ENCODE results near the gene DOCK6. TPM values are rescaled to one million over a fixed set of nuclear protein-coding genes. Genes with fewer than 3 reads are reported as not detected.

DOCK6 gene
- total RNA-seq, 2 donors from 2014 or later, result 77.1 to 89.2 TPM

- Histone ChIP-seq H3K4me3 (no peak overlapping the region), H3K4me1 (peaks cover 13% of the 10 kb centered on the region), H3K27ac (peak overlapping the region in 2 of 4 donors; percentile 36 to 37), H3K9me3 (no peaks in the 10 kb centered on the region), H3K27me3 (no peaks in the 10 kb centered on the region), H3K36me3 (replicated peaks in 1 of 2; ENCODE audit: insufficient read depth in 1 of 2, low read depth in 2 of 2) (no peaks in the 10 kb centered on the region)
- ATAC-seq, result peak; percentile 22
- TF ChIP-seq POLR2A (IDR thresholded peaks at IDR 0.05) (no peak), CTCF (IDR thresholded peaks at IDR 0.05) (no peak)
- DNase-seq, result peak in 3 of 4 donors; percentile 38 to 53 (median 41)
- WGBS, 2 donors, result 61 to 63% methylated on average over 10 of the region's 10 CpGs
- intact Hi-C loops (cut with DNase I), result no loop called here
Observed at GRCh38 chr19:11268783-11269267, 6.5 kb upstream of the DOCK6 start.

- DNase-seq, result no peak
- TF ChIP-seq POLR2A (IDR thresholded peaks at IDR 0.05) (no peak), CTCF (IDR thresholded peaks at IDR 0.05) (no peak)
- intact Hi-C loops (cut with DNase I), result no loop called here
- H3K4me3 ChIP-seq, result no peak overlapping the region
- H3K27ac ChIP-seq, result no peak overlapping the region
- no peaks in the 10 kb centered on the region for H3K27me3 ChIP-seq
- WGBS, 2 donors, result 89 to 94% methylated on average over 9 to 10 of the region's 10 CpGs
- ATAC-seq, result no peak
- H3K36me3 ChIP-seq (replicated peaks in 1 of 2; ENCODE audit: insufficient read depth in 1 of 2, low read depth in 2 of 2), result no peaks in the 10 kb centered on the region
- H3K4me1 ChIP-seq, result peaks cover 19% of the 10 kb centered on the region
- no peaks in the 10 kb centered on the region for H3K9me3 ChIP-seq
Observed at GRCh38 chr19:11267316-11268085, 5.2 kb upstream of the DOCK6 start.

GRCh38 chr19:11265785-11266236 lies 3.5 kb upstream of the DOCK6 start:
- no peak overlapping the region for H3K4me3 ChIP-seq
- H3K4me1 ChIP-seq, result peaks cover 27% of the 10 kb centered on the region
- H3K27me3 ChIP-seq, result no peaks in the 10 kb centered on the region
- intact Hi-C loops (cut with DNase I), result no loop called here
- ATAC-seq, result peak; percentile 79
- no peak for TF ChIP-seq CTCF (IDR thresholded peaks at IDR 0.05)
- peak in 2 of 3 donors; percentile 41 to 44 for TF ChIP-seq POLR2A (IDR thresholded peaks at IDR 0.05)
- H3K9me3 ChIP-seq, result no peaks in the 10 kb centered on the region
- H3K36me3 ChIP-seq (replicated peaks in 1 of 2; ENCODE audit: insufficient read depth in 1 of 2, low read depth in 2 of 2), result no peaks in the 10 kb centered on the region
- DNase-seq, result peak; percentile 76 to 93 (median 86)
- H3K27ac ChIP-seq, result peak overlapping the region; percentile 9 to 61 (median 30)
- WGBS, 2 donors, result 38 to 64% methylated on average over 6 to 11 of the region's 11 CpGs

- no peaks in the 10 kb centered on the region for H3K9me3 ChIP-seq
- no peaks in the 10 kb centered on the region for H3K27me3 ChIP-seq
- intact Hi-C loops (cut with DNase I), result no loop called here
- no peak overlapping the region for H3K4me3 ChIP-seq
- peaks cover 27% of the 10 kb centered on the region for H3K4me1 ChIP-seq
- WGBS, 2 donors, result 62 to 80% methylated on average over 3 to 6 of the region's 6 CpGs
- ATAC-seq (no peak), DNase-seq (no peak)
- no peak for TF ChIP-seq POLR2A (IDR thresholded peaks at IDR 0.05)
- no peak for TF ChIP-seq CTCF (IDR thresholded peaks at IDR 0.05)
- H3K36me3 ChIP-seq (replicated peaks in 1 of 2; ENCODE audit: insufficient read depth in 1 of 2, low read depth in 2 of 2), result no peaks in the 10 kb centered on the region
- H3K27ac ChIP-seq, result peak overlapping the region; percentile 9 to 61 (median 30)
Observed at GRCh38 chr19:11265177-11265784, 3.0 kb upstream of the DOCK6 start.
